ENCODE measurements around the gene DTD1. TPM values are rescaled to one million over a fixed set of nuclear protein-coding genes. Genes with fewer than 3 reads are reported as not detected.

DTD1 gene
- 10 to 100 TPM; 40.7 to 54.6 TPM for total RNA-seq

GRCh38 chr20:18587665-18588573 lies at the start of gene DTD1:
Gene DTD1 (plus strand): TSS chr20:18588054. CDS start chr20:18588073, 19 bp downstream.
- Mint-ChIP-seq H3K36me3 (ENCODE audit: low read depth) (no peaks in the 10 kb centered on the region), H3K4me1 (peaks cover 25% of the 10 kb centered on the region), H3K9me3 (ENCODE audit: low read depth) (no peaks in the 10 kb centered on the region), H3K4me3 (peak within 1 kb of the TSS; percentile 89), H3K27me3 (peaks cover 6% of the 10 kb centered on the region), H3K27ac (peak within 1 kb of the TSS; percentile 82)
- POLR2A ChIA-PET, result interaction anchor here (1.0 kb wide), 1 partner anchor 121 kb away, joined by 3 read pairs; the partner anchor contains the start of genes DZANK1 and POLR3F
- intact Hi-C loops (cut with DNase I, micrococcal nuclease), result loop anchor here (1.0 to 10.0 kb wide), 10 partner anchors 21 to 1429 kb away; partner anchors contain the start of genes DZANK1 (in 2 of the 2), POLR3F (in 2 of the 2), SEC23B (in 2 of the 2) and SMIM26 (in 2 of the 2)
- CTCF ChIA-PET, result interaction anchor here (0.6 to 1.0 kb wide), 4 partner anchors 120 to 197 kb away, joined by 3 to 4 read pairs (median 3); no protein-coding TSS in a partner anchor
- DNase-seq (peak; percentile 96), ATAC-seq (peak; percentile 92)

GRCh38 chr20:18541741-18542140 lies 46.1 kb upstream of the DTD1 start:
- H3K27ac Mint-ChIP-seq, result no peak overlapping the region
- no peak overlapping the region for H3K4me3 Mint-ChIP-seq
- intact Hi-C loops (cut with DNase I, micrococcal nuclease), result no loop called here
- DNase-seq (no peak), ATAC-seq (no peak)
- peaks cover 48% of the 10 kb centered on the region for H3K36me3 Mint-ChIP-seq (ENCODE audit: low read depth)
- POLR2A ChIA-PET, result no interaction called here
- no peaks in the 10 kb centered on the region for H3K9me3 Mint-ChIP-seq (ENCODE audit: low read depth)
- no peaks in the 10 kb centered on the region for H3K27me3 Mint-ChIP-seq
- CTCF ChIA-PET, result no interaction called here
- H3K4me1 Mint-ChIP-seq, result no peaks in the 10 kb centered on the region

- H3K27ac Mint-ChIP-seq, result peak overlapping the region; percentile 33
- intact Hi-C loops (cut with DNase I, micrococcal nuclease), result no loop called here
- ATAC-seq (no peak), DNase-seq (no peak)
- no peaks in the 10 kb centered on the region for H3K4me1 Mint-ChIP-seq
- H3K9me3 Mint-ChIP-seq (ENCODE audit: low read depth), result no peaks in the 10 kb centered on the region
- H3K4me3 Mint-ChIP-seq, result no peak overlapping the region
- POLR2A ChIA-PET, result no interaction called here
- CTCF ChIA-PET, result no interaction called here
- peaks cover 42% of the 10 kb centered on the region for H3K36me3 Mint-ChIP-seq (ENCODE audit: low read depth)
- no peaks in the 10 kb centered on the region for H3K27me3 Mint-ChIP-seq
Observed at GRCh38 chr20:18543216-18543615, 44.6 kb upstream of the DTD1 start.

- H3K27ac Mint-ChIP-seq, result peak overlapping the region; percentile 2
- no peak overlapping the region for H3K4me3 Mint-ChIP-seq
Observed at GRCh38 chr20:18543932-18544331, 43.9 kb upstream of the DTD1 start.

GRCh38 chr20:18545566-18545965 lies 42.3 kb upstream of the DTD1 start:
- Mint-ChIP-seq H3K9me3 (ENCODE audit: low read depth) (no peaks in the 10 kb centered on the region), H3K36me3 (ENCODE audit: low read depth) (peaks cover 43% of the 10 kb centered on the region), H3K27me3 (no peaks in the 10 kb centered on the region), H3K27ac (no peak overlapping the region), H3K4me3 (no peak overlapping the region), H3K4me1 (no peaks in the 10 kb centered on the region)
- CTCF ChIA-PET, result interaction anchor here (1.2 kb wide), 1 partner anchor 38 kb away, joined by 3 read pairs; the partner anchor contains the start of gene SEC23B
- intact Hi-C loops (cut with DNase I, micrococcal nuclease), result no loop called here
- ATAC-seq (no peak), DNase-seq (no peak)
- POLR2A ChIA-PET, result no interaction called here

More at GRCh38 chr20:18543932-18544331, 43.9 kb upstream of the DTD1 start:
- no peaks in the 10 kb centered on the region for H3K4me1 Mint-ChIP-seq
- ChIA-PET CTCF (no interaction called here), POLR2A (no interaction called here)
- H3K9me3 Mint-ChIP-seq (ENCODE audit: low read depth), result no peaks in the 10 kb centered on the region
- peaks cover 46% of the 10 kb centered on the region for H3K36me3 Mint-ChIP-seq (ENCODE audit: low read depth)
- no peak for ATAC-seq
- intact Hi-C loops (cut with DNase I, micrococcal nuclease), result no loop called here
- no peak for DNase-seq
- no peaks in the 10 kb centered on the region for H3K27me3 Mint-ChIP-seq

GRCh38 chr20:18548465-18548864 lies 39.4 kb upstream of the DTD1 start:
- no peaks in the 10 kb centered on the region for H3K4me1 Mint-ChIP-seq
- no peaks in the 10 kb centered on the region for H3K27me3 Mint-ChIP-seq
- H3K9me3 Mint-ChIP-seq (ENCODE audit: low read depth), result no peaks in the 10 kb centered on the region
- DNase-seq, result no peak
- H3K27ac Mint-ChIP-seq, result no peak overlapping the region
- intact Hi-C loops (cut with DNase I, micrococcal nuclease), result no loop called here
- CTCF ChIA-PET, result interaction anchor here (0.6 kb wide), 1 partner anchor 40 kb away, joined by 3 read pairs; no protein-coding TSS in a partner anchor
- peaks cover 31% of the 10 kb centered on the region for H3K36me3 Mint-ChIP-seq (ENCODE audit: low read depth)
- ATAC-seq, result no peak
- POLR2A ChIA-PET, result no interaction called here
- H3K4me3 Mint-ChIP-seq, result no peak overlapping the region

GRCh38 chr20:18553746-18554145 lies 34.1 kb upstream of the DTD1 start:
- Mint-ChIP-seq H3K4me1 (no peaks in the 10 kb centered on the region), H3K36me3 (ENCODE audit: low read depth) (peaks cover 39% of the 10 kb centered on the region), H3K27me3 (no peaks in the 10 kb centered on the region), H3K4me3 (no peak overlapping the region), H3K27ac (no peak overlapping the region), H3K9me3 (ENCODE audit: low read depth) (no peaks in the 10 kb centered on the region)
- CTCF ChIA-PET, result no interaction called here
- POLR2A ChIA-PET, result no interaction called here
- no peak for DNase-seq
- intact Hi-C loops (cut with DNase I, micrococcal nuclease), result no loop called here
- no peak for ATAC-seq

- ATAC-seq (peak; percentile 100), DNase-seq (peak; percentile 97)
- no peaks in the 10 kb centered on the region for H3K27me3 Mint-ChIP-seq
- H3K4me1 Mint-ChIP-seq, result peaks cover 13% of the 10 kb centered on the region
- ChIA-PET CTCF (interaction anchor here (1.0 to 2.0 kb wide), 2 partner anchors 24 to 60 kb away, joined by 3 to 7 read pairs; partner anchors contain the start of gene SEC23B), POLR2A (interaction anchor here (1.0 kb wide), 1 partner anchor 100 kb away, joined by 4 read pairs; the partner anchor contains the start of genes DZANK1 and POLR3F)
- peak within 1 kb of the TSS; percentile 98 for H3K4me3 Mint-ChIP-seq
- peak within 1 kb of the TSS; percentile 92 for H3K27ac Mint-ChIP-seq
- H3K36me3 Mint-ChIP-seq (ENCODE audit: low read depth), result peaks cover 27% of the 10 kb centered on the region
- no peaks in the 10 kb centered on the region for H3K9me3 Mint-ChIP-seq (ENCODE audit: low read depth)
- intact Hi-C loops (cut with DNase I, micrococcal nuclease), result loop anchor here (1.0 to 10.0 kb wide), 15 partner anchors 20 to 1992 kb away; partner anchors contain the start of genes DZANK1 (in 2 of the 2), POLR3F (in 2 of the 2), SEC23B (in 2 of the 2) and SNX5 (in 2 of the 2)
Observed at GRCh38 chr20:18566892-18567738, 20.7 kb upstream of the DTD1 start, which contains the start of gene SMIM26. Gene SMIM26 (plus strand): TSS chr20:18567432. CDS start chr20:18567479, 47 bp downstream.

- DNase-seq (no peak), ATAC-seq (no peak)
- ChIA-PET CTCF (interaction anchor here (2.0 kb wide), 1 partner anchor 60 kb away, joined by 7 read pairs; the partner anchor contains the start of gene SEC23B), POLR2A (no interaction called here)
- peaks cover 25% of the 10 kb centered on the region for H3K36me3 Mint-ChIP-seq (ENCODE audit: low read depth)
- H3K27ac Mint-ChIP-seq, result peak overlapping the region; percentile 92
- intact Hi-C loops (cut with DNase I, micrococcal nuclease), result loop anchor here (1.0 to 10.0 kb wide), 15 partner anchors 20 to 1993 kb away; partner anchors contain the start of genes DZANK1 (in 2 of the 2), POLR3F (in 2 of the 2), SEC23B (in 2 of the 2) and SNX5 (in 2 of the 2)
- no peaks in the 10 kb centered on the region for H3K9me3 Mint-ChIP-seq (ENCODE audit: low read depth)
- peaks cover 17% of the 10 kb centered on the region for H3K4me1 Mint-ChIP-seq
- H3K4me3 Mint-ChIP-seq, result peak overlapping the region; percentile 98
- no peaks in the 10 kb centered on the region for H3K27me3 Mint-ChIP-seq
Observed at GRCh38 chr20:18567739-18568091, 20.1 kb upstream of the DTD1 start.

GRCh38 chr20:18571009-18571408 lies 16.8 kb upstream of the DTD1 start:
- H3K27ac Mint-ChIP-seq, result peak overlapping the region; percentile 6
- no peak for ATAC-seq
- CTCF ChIA-PET, result no interaction called here
- H3K27me3 Mint-ChIP-seq, result no peaks in the 10 kb centered on the region
- POLR2A ChIA-PET, result no interaction called here
- no peak for DNase-seq
- H3K4me3 Mint-ChIP-seq, result no peak overlapping the region
- H3K9me3 Mint-ChIP-seq (ENCODE audit: low read depth), result no peaks in the 10 kb centered on the region
- intact Hi-C loops (cut with DNase I, micrococcal nuclease), result no loop called here
- peaks cover 21% of the 10 kb centered on the region for H3K36me3 Mint-ChIP-seq (ENCODE audit: low read depth)
- H3K4me1 Mint-ChIP-seq, result peaks cover 17% of the 10 kb centered on the region

- ChIA-PET CTCF (interaction anchor here (1.2 kb wide), 1 partner anchor 12 kb away, joined by 3 read pairs; no protein-coding TSS in a partner anchor), POLR2A (no interaction called here)
- Mint-ChIP-seq H3K4me3 (no peak overlapping the region), H3K27me3 (no peaks in the 10 kb centered on the region), H3K27ac (no peak overlapping the region), H3K36me3 (ENCODE audit: low read depth) (peaks cover 21% of the 10 kb centered on the region), H3K4me1 (peaks cover 14% of the 10 kb centered on the region), H3K9me3 (ENCODE audit: low read depth) (no peaks in the 10 kb centered on the region)
- ATAC-seq (no peak), DNase-seq (no peak)
- intact Hi-C loops (cut with DNase I, micrococcal nuclease), result no loop called here
Observed at GRCh38 chr20:18571578-18571977, 16.3 kb upstream of the DTD1 start.

Data from activated CD4-positive, alpha-beta T cell treated with anti-CD3 and anti-CD28 coated beads for 36 hours (primary cell).